ENCODE data around the gene TRMT61A. TPM values are rescaled to one million over a fixed set of nuclear protein-coding genes. Genes with fewer than 3 reads are reported as not detected.
"Not testable (repeated sequence)": the region's sequence is repeated elsewhere in the genome, so short reads cannot be mapped to it uniquely, and the experiment has no call there.

The TRMT61A gene
- total and polyA plus RNA-seq, 2 donors from 2014 or later: 11.9 to 16.0 TPM

GRCh38 chr14:103508521-103509329 lies 20.3 kb upstream of the TRMT61A start:
- FAIRE-seq (no peak), DNase-seq (no peak)
- TF ChIP-seq, protein P1, sequence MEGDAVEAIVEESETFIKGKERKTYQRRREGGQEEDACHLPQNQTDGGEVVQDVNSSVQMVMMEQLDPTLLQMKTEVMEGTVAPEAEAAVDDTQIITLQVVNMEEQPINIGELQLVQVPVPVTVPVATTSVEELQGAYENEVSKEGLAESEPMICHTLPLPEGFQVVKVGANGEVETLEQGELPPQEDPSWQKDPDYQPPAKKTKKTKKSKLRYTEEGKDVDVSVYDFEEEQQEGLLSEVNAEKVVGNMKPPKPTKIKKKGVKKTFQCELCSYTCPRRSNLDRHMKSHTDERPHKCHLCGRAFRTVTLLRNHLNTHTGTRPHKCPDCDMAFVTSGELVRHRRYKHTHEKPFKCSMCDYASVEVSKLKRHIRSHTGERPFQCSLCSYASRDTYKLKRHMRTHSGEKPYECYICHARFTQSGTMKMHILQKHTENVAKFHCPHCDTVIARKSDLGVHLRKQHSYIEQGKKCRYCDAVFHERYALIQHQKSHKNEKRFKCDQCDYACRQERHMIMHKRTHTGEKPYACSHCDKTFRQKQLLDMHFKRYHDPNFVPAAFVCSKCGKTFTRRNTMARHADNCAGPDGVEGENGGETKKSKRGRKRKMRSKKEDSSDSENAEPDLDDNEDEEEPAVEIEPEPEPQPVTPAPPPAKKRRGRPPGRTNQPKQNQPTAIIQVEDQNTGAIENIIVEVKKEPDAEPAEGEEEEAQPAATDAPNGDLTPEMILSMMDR (IDR thresholded peaks at IDR 0.05; ENCODE audit: borderline replicate concordance, extremely low read depth, insufficient read depth): no peak
- Histone ChIP-seq H3K27ac (ENCODE audit: low read depth in 2 of 2, low read length in 2 of 2) (no peak overlapping the region), H3K9me3 (ENCODE audit: control insufficient read depth in 2 of 3, insufficient read depth in 1 of 3, low read length in 3 of 3) (no peaks in the 10 kb centered on the region), H3K4me3 (ENCODE audit: low read length in 3 of 3) (no peak overlapping the region), H3K9ac (ENCODE audit: low read length in 3 of 3) (no peak overlapping the region), H3K4me1 (ENCODE audit: control insufficient read depth in 2 of 3, insufficient read depth in 2 of 3, low read depth in 1 of 3, low read length in 3 of 3) (peaks cover 2 to 13% (median 11%) of the 10 kb centered on the region in 3 donors), H3K27me3 (ENCODE audit: control insufficient read depth, insufficient read depth, low read length) (no peaks in the 10 kb centered on the region), H3K36me3 (ENCODE audit: control insufficient read depth in 2 of 3, insufficient read depth in 3 of 3, low read length in 3 of 3) (peaks cover 0 to 25% (median 19%) of the 10 kb centered on the region in 3 donors)
- intact Hi-C loops (cut with DNase I): no loop called here

DNA sequence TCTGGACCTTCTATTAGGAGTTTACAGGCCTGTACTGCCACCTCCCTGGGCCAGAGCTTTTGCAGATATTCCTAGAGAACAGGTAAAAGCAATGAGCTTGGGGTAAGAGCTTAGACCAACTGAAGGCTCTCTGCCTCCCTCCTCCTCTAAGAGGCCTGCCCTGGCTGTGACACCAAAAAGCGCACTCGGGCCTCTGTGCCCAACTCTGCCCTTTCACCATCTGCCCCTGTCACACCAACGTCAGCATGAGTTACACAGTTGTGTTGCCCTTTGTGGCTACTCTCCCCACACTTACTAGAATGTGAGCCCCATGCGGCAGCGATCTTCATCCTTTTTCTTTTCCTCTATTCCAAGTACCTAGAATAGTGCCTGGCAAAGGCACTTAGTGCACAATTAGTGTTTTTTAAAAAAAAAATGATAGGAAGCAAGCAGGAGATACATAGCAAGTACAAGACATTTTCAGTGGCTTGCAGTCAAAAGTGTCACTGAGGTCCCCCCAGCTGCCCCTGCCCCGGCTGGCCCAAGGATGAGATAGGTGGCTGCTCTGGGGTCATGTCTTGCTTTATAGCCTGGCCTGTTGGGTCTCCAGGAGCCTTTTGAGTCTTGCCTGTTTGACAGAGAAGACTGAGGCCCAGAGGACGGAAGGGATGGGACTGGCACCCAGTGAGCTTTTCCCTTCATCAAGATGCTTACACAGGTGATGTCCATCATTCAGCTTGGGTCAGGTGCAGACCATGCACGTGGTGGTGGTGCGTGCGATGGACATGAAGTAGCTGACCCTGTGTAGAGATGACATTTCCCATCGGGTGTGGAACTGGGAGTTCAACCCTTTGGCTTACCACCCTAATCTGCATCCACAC lies 18.9 kb upstream of the TRMT61A start:
- FAIRE-seq: no peak
- peaks cover 2 to 16% (median 11%) of the 10 kb centered on the region in 3 donors for H3K4me1 ChIP-seq (ENCODE audit: control insufficient read depth in 2 of 3, insufficient read depth in 2 of 3, low read depth in 1 of 3, low read length in 3 of 3)
- H3K36me3 ChIP-seq (ENCODE audit: control insufficient read depth in 2 of 3, insufficient read depth in 3 of 3, low read length in 3 of 3): peaks cover 0 to 14% (median 9%) of the 10 kb centered on the region in 3 donors
- no peak overlapping the region for H3K9ac ChIP-seq (ENCODE audit: low read length in 3 of 3)
- no peak overlapping the region for H3K4me3 ChIP-seq (ENCODE audit: low read length in 3 of 3)
- DNase-seq: no peak
- H3K9me3 ChIP-seq (ENCODE audit: control insufficient read depth in 2 of 3, insufficient read depth in 1 of 3, low read length in 3 of 3): no peaks in the 10 kb centered on the region
- H3K27me3 ChIP-seq (ENCODE audit: control insufficient read depth, insufficient read depth, low read length): no peaks in the 10 kb centered on the region
- TF ChIP-seq, protein P1 (IDR thresholded peaks at IDR 0.05; ENCODE audit: borderline replicate concordance, extremely low read depth, insufficient read depth): no peak
- no peak overlapping the region for H3K27ac ChIP-seq (ENCODE audit: low read depth in 2 of 2, low read length in 2 of 2)
- intact Hi-C loops (cut with DNase I): no loop called here

- Histone ChIP-seq H3K9me3 (ENCODE audit: control insufficient read depth in 2 of 3, insufficient read depth in 1 of 3, low read length in 3 of 3) (no peaks in the 10 kb centered on the region), H3K4me1 (ENCODE audit: control insufficient read depth in 2 of 3, insufficient read depth in 2 of 3, low read depth in 1 of 3, low read length in 3 of 3) (peaks cover 2 to 16% (median 11%) of the 10 kb centered on the region in 3 donors), H3K27ac (ENCODE audit: low read depth in 2 of 2, low read length in 2 of 2) (no peak overlapping the region), H3K9ac (ENCODE audit: low read length in 3 of 3) (no peak overlapping the region), H3K27me3 (ENCODE audit: control insufficient read depth, insufficient read depth, low read length) (no peaks in the 10 kb centered on the region), H3K36me3 (ENCODE audit: control insufficient read depth in 2 of 3, insufficient read depth in 3 of 3, low read length in 3 of 3) (peaks cover 0 to 12% (median 9%) of the 10 kb centered on the region in 3 donors), H3K4me3 (ENCODE audit: low read length in 3 of 3) (no peak overlapping the region)
- TF ChIP-seq, protein P1 (IDR thresholded peaks at IDR 0.05; ENCODE audit: borderline replicate concordance, extremely low read depth, insufficient read depth): no peak
- DNase-seq: no peak
- FAIRE-seq: no peak
- intact Hi-C loops (cut with DNase I): no loop called here
These were observed 18.0 kb upstream of the TRMT61A start for GRCh38 chr14:103510724-103511693.

GRCh38 chr14:103512180-103512579 lies 16.8 kb upstream of the TRMT61A start:
- H3K4me3 ChIP-seq (ENCODE audit: low read length in 3 of 3); FAIRE-seq; H3K9me3 ChIP-seq (ENCODE audit: control insufficient read depth in 2 of 3, insufficient read depth in 1 of 3, low read length in 3 of 3); DNase-seq; H3K27me3 ChIP-seq (ENCODE audit: control insufficient read depth, insufficient read depth, low read length); intact Hi-C loops (cut with DNase I): not testable (repeated sequence)
- H3K4me1 ChIP-seq (ENCODE audit: control insufficient read depth in 2 of 3, insufficient read depth in 2 of 3, low read depth in 1 of 3, low read length in 3 of 3): peaks cover 2 to 16% (median 11%) of the 10 kb centered on the region in 3 donors
- peaks cover 0 to 12% (median 9%) of the 10 kb centered on the region in 3 donors for H3K36me3 ChIP-seq (ENCODE audit: control insufficient read depth in 2 of 3, insufficient read depth in 3 of 3, low read length in 3 of 3)
- peak overlapping the region in 1 of 3 donors; percentile 84 for H3K9ac ChIP-seq (ENCODE audit: low read length in 3 of 3)
- peak overlapping the region; percentile 81 to 89 for H3K27ac ChIP-seq (ENCODE audit: low read depth in 2 of 2, low read length in 2 of 2)

Measured in kidney (tissue), 14 donors.